Measurements from ENCODE around the gene PEPD. TPM values are rescaled to one million over a fixed set of nuclear protein-coding genes. Genes with fewer than 3 reads are reported as not detected.

PEPD gene
- total RNA-seq (2022; extraction: Qiagen RNA extraction), result 114 to 128 TPM (median 123 TPM) in 5 replicates

GRCh38 chr19:33521480-33522370 is at the start of gene PEPD:
Gene PEPD (minus strand): TSS chr19:33521791. CDS start chr19:33521760, 31 bp downstream.

GRCh38 chr19:33373453-33374235 is 147.9 kb downstream of the PEPD start, which contains the start of gene CEBPG:
Gene CEBPG (plus strand): TSS chr19:33373709. CDS start chr19:33379240, 5,531 bp downstream.

Other genes with a start within 250 kb of the PEPD start
- 5.4 to 9.4 TPM (median 9.1 TPM) in 5 replicates for gene CEBPA, start 219.3 kb downstream of the PEPD start, total RNA-seq (2022; extraction: Qiagen RNA extraction)
- 37.8 to 41.6 TPM (median 40.1 TPM) in 5 replicates for gene CEBPG, start 148.1 kb downstream of the PEPD start, total RNA-seq (2022; extraction: Qiagen RNA extraction)
- 0.05 to 0.37 TPM (median 0.14 TPM) in 5 replicates for gene CHST8, start 100.2 kb upstream of the PEPD start, total RNA-seq (2022; extraction: Qiagen RNA extraction)

All from A549 treated with AZD2906 at 1 μM for 4 hours (cell line).